ENCODE data around the gene TPP1. TPM values are rescaled to one million over a fixed set of nuclear protein-coding genes. Genes with fewer than 3 reads are reported as not detected.

TPP1 gene
- total and polyA plus RNA-seq, 9 of the 15 experiments (the other 6 are each of a cell fraction or from before 2014, with no cell fraction given), result 7.5 to 75.8 (median 15.7) TPM

DNA sequence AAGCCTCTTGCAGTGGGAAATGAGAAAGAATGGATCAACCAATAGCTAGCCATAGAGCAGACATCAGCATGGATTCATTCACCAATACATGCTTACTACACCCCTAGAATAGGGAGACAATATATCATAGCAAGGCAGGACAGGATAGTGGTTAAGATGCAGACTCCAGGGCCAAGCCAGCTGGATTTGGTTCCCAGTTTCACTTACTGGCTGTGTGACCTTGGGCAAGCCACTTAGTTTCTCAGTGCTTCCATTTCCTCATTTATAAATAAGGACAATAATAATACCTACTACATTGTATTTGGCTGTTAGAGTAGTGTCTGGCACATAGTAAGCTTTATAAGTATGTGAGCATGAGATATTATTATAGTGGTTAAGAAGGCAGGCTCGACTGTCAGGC is 29.3 kb upstream of the TPP1 start:
- intact Hi-C loops (cut with micrococcal nuclease), result no loop called here
- H2AFZ ChIP-seq (ENCODE audit: low read depth, low read length), result no peak overlapping the region
- H3K4me3 ChIP-seq, result no peak overlapping the region
- H3K4me2 ChIP-seq (ENCODE audit: insufficient read depth, low read length), result no peak overlapping the region
- no peak for DNase-seq (ENCODE audit: extremely low read depth in 1 of 4, low spot score in 3 of 4)
- WGBS (ENCODE audit: insufficient coverage, low coverage, missing lambda C conversion rate), result 38% methylated on average over 1 of the region's 1 CpG
- H4K20me1 ChIP-seq (replicated peaks; ENCODE audit: control insufficient read depth, insufficient read depth, low read length), result no peaks in the 10 kb centered on the region
- no TSS peak for BruUV-seq (replicated peaks)
- H3K9me3 ChIP-seq (replicated peaks; ENCODE audit: control insufficient read depth, insufficient read depth, low read depth, low read length), result no peaks in the 10 kb centered on the region
- no peak for ATAC-seq
- no peak overlapping the region for H3K27ac ChIP-seq (ENCODE audit: extremely low read depth, low read depth, low read length)
- H3K9me1 ChIP-seq (ENCODE audit: control insufficient read depth, insufficient read depth, low read length), result no peaks in the 10 kb centered on the region
- CTCF ChIA-PET (ENCODE audit: low intra/inter-chr PET ratio), result no interaction called here
- no peaks in the 10 kb centered on the region for H3K79me2 ChIP-seq (ENCODE audit: control insufficient read depth, insufficient read depth, low read length)
- POLR2A ChIA-PET, result interaction anchor here (1.0 to 3.1 kb wide), 3 partner anchors 10 to 21 kb away, joined by 3 to 12 read pairs (median 4); no protein-coding TSS in a partner anchor
- FAIRE-seq, result no peak
- no peaks in the 10 kb centered on the region; a peak in 1 of 5 replicates for H3K27me3 ChIP-seq (ENCODE audit: control insufficient read depth in 2 of 2, insufficient read depth in 2 of 2, low read length in 2 of 2)
- peaks cover 20 to 43% of the 10 kb centered on the region in 2 experiments for H3K4me1 ChIP-seq (replicated peaks in 1 of 2; ENCODE audit: control insufficient read depth in 2 of 2, insufficient read depth in 2 of 2, low read length in 2 of 2)
- in situ Hi-C loops (cut with MboI), result no loop called here
- no peaks in the 10 kb centered on the region for H3K36me3 ChIP-seq (ENCODE audit: control insufficient read depth, insufficient read depth, low read length)
- no peak overlapping the region for H3K9ac ChIP-seq (ENCODE audit: insufficient read depth in 1 of 2, low read depth in 2 of 2, low read length in 2 of 2)
- TF ChIP-seq GATAD2A (IDR thresholded peaks at IDR 0.05) (no peak), SPI1 (IDR thresholded peaks at IDR 0.05; ENCODE audit: borderline replicate concordance, low read depth, low read length) (no peak), DIDO1 (tag; IDR thresholded peaks at IDR 0.05; ENCODE audit: low read depth) (no peak), JUND (IDR thresholded peaks at IDR 0.05; ENCODE audit: borderline replicate concordance, low read depth, low read length) (no peak), JUND (tag; IDR thresholded peaks at IDR 0.05; ENCODE audit: borderline replicate concordance, low read depth, low read length) (no peak), ZNF24 (IDR thresholded peaks at IDR 0.05) (no peak)
- TF ChIP-seq, protein P1, sequence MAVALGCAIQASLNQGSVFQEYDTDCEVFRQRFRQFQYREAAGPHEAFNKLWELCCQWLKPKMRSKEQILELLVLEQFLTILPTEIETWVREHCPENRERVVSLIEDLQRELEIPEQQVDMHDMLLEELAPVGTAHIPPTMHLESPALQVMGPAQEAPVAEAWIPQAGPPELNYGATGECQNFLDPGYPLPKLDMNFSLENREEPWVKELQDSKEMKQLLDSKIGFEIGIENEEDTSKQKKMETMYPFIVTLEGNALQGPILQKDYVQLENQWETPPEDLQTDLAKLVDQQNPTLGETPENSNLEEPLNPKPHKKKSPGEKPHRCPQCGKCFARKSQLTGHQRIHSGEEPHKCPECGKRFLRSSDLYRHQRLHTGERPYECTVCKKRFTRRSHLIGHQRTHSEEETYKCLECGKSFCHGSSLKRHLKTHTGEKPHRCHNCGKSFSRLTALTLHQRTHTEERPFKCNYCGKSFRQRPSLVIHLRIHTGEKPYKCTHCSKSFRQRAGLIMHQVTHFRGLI (CRISPR knock-in tag; IDR thresholded peaks at IDR 0.05), result no peak
- TF ChIP-seq, protein P2, sequence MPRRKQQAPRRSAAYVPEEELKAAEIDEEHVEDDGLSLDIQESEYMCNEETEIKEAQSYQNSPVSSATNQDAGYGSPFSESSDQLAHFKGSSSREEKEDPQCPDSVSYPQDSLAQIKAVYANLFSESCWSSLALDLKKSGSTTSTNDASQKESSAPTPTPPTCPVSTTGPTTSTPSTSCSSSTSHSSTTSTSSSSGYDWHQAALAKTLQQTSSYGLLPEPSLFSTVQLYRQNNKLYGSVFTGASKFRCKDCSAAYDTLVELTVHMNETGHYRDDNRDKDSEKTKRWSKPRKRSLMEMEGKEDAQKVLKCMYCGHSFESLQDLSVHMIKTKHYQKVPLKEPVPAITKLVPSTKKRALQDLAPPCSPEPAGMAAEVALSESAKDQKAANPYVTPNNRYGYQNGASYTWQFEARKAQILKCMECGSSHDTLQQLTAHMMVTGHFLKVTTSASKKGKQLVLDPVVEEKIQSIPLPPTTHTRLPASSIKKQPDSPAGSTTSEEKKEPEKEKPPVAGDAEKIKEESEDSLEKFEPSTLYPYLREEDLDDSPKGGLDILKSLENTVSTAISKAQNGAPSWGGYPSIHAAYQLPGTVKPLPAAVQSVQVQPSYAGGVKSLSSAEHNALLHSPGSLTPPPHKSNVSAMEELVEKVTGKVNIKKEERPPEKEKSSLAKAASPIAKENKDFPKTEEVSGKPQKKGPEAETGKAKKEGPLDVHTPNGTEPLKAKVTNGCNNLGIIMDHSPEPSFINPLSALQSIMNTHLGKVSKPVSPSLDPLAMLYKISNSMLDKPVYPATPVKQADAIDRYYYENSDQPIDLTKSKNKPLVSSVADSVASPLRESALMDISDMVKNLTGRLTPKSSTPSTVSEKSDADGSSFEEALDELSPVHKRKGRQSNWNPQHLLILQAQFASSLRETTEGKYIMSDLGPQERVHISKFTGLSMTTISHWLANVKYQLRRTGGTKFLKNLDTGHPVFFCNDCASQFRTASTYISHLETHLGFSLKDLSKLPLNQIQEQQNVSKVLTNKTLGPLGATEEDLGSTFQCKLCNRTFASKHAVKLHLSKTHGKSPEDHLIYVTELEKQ (CRISPR knock-in tag; IDR thresholded peaks at IDR 0.05), result no peak

All from K562 (cell line).